ENCODE data around the gene EPS8. TPM values are rescaled to one million over a fixed set of nuclear protein-coding genes. Genes with fewer than 3 reads are reported as not detected.

The EPS8 gene
- total RNA-seq, 4 donors from 2014 or later = 39.0 to 85.2 (median 57.7) TPM

DNA sequence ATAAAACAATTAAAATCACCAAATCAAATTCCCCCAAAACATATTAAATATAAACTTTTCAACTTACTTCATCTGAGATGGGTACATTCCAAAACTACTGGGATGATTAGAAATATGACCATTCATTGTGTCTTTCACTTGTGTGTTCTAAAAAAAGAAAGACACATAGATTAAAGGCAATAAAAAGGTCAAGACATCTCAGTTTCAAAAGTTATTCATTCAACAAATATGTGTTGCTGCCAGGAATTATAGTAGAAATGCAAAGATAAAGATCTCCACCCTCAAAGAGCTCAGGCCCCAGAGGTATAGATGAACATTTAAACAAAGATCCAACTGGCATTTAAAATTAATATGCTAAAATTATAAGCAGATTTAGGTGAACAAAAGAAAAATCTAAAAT is 106.4 kb downstream of the EPS8 start:
- no peaks in the 10 kb centered on the region for H3K36me3 ChIP-seq
- no peaks in the 10 kb centered on the region for H3K27me3 ChIP-seq
- no peaks in the 10 kb centered on the region for H3K4me1 ChIP-seq
- H3K9me3 ChIP-seq = no peaks in the 10 kb centered on the region
- TF ChIP-seq POLR2AphosphoS5 (IDR thresholded peaks at IDR 0.05) (no peak), POLR2A (IDR thresholded peaks at IDR 0.05) (no peak), EP300 (IDR thresholded peaks at IDR 0.05) (no peak)
- TF ChIP-seq, protein P1, sequence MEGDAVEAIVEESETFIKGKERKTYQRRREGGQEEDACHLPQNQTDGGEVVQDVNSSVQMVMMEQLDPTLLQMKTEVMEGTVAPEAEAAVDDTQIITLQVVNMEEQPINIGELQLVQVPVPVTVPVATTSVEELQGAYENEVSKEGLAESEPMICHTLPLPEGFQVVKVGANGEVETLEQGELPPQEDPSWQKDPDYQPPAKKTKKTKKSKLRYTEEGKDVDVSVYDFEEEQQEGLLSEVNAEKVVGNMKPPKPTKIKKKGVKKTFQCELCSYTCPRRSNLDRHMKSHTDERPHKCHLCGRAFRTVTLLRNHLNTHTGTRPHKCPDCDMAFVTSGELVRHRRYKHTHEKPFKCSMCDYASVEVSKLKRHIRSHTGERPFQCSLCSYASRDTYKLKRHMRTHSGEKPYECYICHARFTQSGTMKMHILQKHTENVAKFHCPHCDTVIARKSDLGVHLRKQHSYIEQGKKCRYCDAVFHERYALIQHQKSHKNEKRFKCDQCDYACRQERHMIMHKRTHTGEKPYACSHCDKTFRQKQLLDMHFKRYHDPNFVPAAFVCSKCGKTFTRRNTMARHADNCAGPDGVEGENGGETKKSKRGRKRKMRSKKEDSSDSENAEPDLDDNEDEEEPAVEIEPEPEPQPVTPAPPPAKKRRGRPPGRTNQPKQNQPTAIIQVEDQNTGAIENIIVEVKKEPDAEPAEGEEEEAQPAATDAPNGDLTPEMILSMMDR (IDR thresholded peaks at IDR 0.05) = no peak
- no peak overlapping the region for H3K4me3 ChIP-seq
- H3K27ac ChIP-seq = no peak overlapping the region
- no peak for ATAC-seq

- no peak for ATAC-seq
- no peak overlapping the region for H3K27ac ChIP-seq
- no peaks in the 10 kb centered on the region for H3K36me3 ChIP-seq
- H3K4me3 ChIP-seq = no peak overlapping the region
- WGBS, 2 donors (ENCODE audit: low coverage in 1 of 2) = 81 to 100% methylated on average over 1 of the region's 1 CpG
- no peaks in the 10 kb centered on the region for H3K9me3 ChIP-seq
- TF ChIP-seq EP300 (IDR thresholded peaks at IDR 0.05) = no peak
- no peak for TF ChIP-seq POLR2A (IDR thresholded peaks at IDR 0.05)
- TF ChIP-seq, protein P1 (IDR thresholded peaks at IDR 0.05) = no peak
- TF ChIP-seq POLR2AphosphoS5 (IDR thresholded peaks at IDR 0.05) = no peak
- no peaks in the 10 kb centered on the region for H3K27me3 ChIP-seq
- no peaks in the 10 kb centered on the region for H3K4me1 ChIP-seq
Measured at GRCh38 chr12:15679151-15679550, 110.0 kb downstream of the EPS8 start.

- no peaks in the 10 kb centered on the region for H3K27me3 ChIP-seq
- 86 to 94% methylated on average over 2 to 3 of the region's 3 CpGs for WGBS, 2 donors (ENCODE audit: low coverage in 1 of 2)
- no peaks in the 10 kb centered on the region for H3K9me3 ChIP-seq
- H3K36me3 ChIP-seq = no peaks in the 10 kb centered on the region
- no peak overlapping the region for H3K27ac ChIP-seq
- H3K4me3 ChIP-seq = no peak overlapping the region
- TF ChIP-seq POLR2AphosphoS5 (IDR thresholded peaks at IDR 0.05) (no peak), EP300 (IDR thresholded peaks at IDR 0.05) (no peak), POLR2A (IDR thresholded peaks at IDR 0.05) (no peak)
- TF ChIP-seq, protein P1 (IDR thresholded peaks at IDR 0.05) = no peak
- no peak for ATAC-seq
- no peaks in the 10 kb centered on the region for H3K4me1 ChIP-seq
Measured at GRCh38 chr12:15677726-15678201, 111.4 kb downstream of the EPS8 start.

GRCh38 chr12:15677228-15677627 is 112.0 kb downstream of the EPS8 start:
- Histone ChIP-seq H3K27ac (no peak overlapping the region), H3K27me3 (no peaks in the 10 kb centered on the region), H3K9me3 (no peaks in the 10 kb centered on the region), H3K4me1 (no peaks in the 10 kb centered on the region), H3K4me3 (no peak overlapping the region), H3K36me3 (no peaks in the 10 kb centered on the region)
- no peak for ATAC-seq
- TF ChIP-seq, protein P1 (IDR thresholded peaks at IDR 0.05) = no peak
- 70 to 86% methylated on average over 2 of the region's 3 CpGs for WGBS, 2 donors (ENCODE audit: low coverage in 1 of 2)

DNA sequence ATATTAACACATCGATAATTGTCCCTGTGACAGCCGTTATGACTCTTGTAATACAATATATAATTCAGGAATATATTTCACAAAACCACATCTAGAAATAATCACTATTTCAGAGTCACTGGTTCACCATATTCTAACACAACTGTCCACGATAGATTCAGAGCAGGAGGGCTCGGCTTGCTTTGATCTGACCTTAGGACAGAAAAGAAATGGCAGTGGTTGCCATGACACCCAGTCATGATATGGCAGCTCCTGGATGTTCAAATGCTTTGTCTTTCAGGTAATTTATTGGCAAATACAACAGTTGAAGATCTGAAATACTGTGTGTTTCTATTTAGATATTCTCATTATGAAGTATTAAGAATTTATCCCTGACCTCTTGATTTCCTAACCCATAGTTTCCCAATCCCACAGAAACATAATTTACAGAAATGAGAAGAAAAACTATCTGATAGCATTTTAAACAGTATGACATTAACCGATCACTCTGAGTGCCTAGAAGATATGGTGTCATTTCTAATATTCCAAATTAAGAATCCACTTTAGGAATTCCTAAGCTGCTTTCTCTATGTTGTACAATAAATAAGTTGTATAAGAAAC is 116.4 kb downstream of the EPS8 start:
- no peak for ATAC-seq
- Histone ChIP-seq H3K9me3 (no peaks in the 10 kb centered on the region), H3K27me3 (no peaks in the 10 kb centered on the region), H3K36me3 (no peaks in the 10 kb centered on the region), H3K4me1 (peaks cover 0 to 24% (median 0%) of the 10 kb centered on the region in 3 donors), H3K27ac (no peak overlapping the region), H3K4me3 (no peak overlapping the region)
- 93 to 94% methylated on average over 5 of the region's 5 CpGs for WGBS, 2 donors (ENCODE audit: low coverage in 1 of 2)
- TF ChIP-seq POLR2A (IDR thresholded peaks at IDR 0.05) (no peak), POLR2AphosphoS5 (IDR thresholded peaks at IDR 0.05) (no peak), EP300 (IDR thresholded peaks at IDR 0.05) (no peak)
- TF ChIP-seq, protein P1 (IDR thresholded peaks at IDR 0.05) = no peak

Measured in gastroesophageal sphincter (tissue), 4 donors.